CD14-positive monocyte (primary cell): Measurements from ENCODE around the gene MAGEF1. TPM values are rescaled to one million over a fixed set of nuclear protein-coding genes. Genes with fewer than 3 reads are reported as not detected.

Experiments
- DNase-seq, 3 donors: peaks; one replicate each; pipeline ENCODE4 v3.0.0-alpha.2; 2011 to 2022
- H2AFZ ChIP-seq: 2 replicates; pipeline ENCODE4 v1.6.0; 2012; ENCODE audit warnings: mild to moderate bottlenecking, low read depth, low read length, inconsistent platforms; ENCODE audit not compliant: insufficient read depth, poor library complexity, severe bottlenecking
- H3K27ac ChIP-seq, 2 donors: 1 replicate in 1 of 2; 2 replicates in 1 of 2; pipeline ENCODE4 v1.5.1; 2012 to 2013; ENCODE audit warnings: low read length in 2 of 2, control low read depth in 1 of 2, inconsistent platforms in 1 of 2, low read depth in 1 of 2, mild to moderate bottlenecking in 1 of 2
- H3K27me3 ChIP-seq, 2 donors: one replicate each; pipeline versions ENCODE4 v1.6.0 to v1.6.1; 2011 to 2013; ENCODE audit warnings: low read length in 2 of 2; ENCODE audit not compliant: control insufficient read depth in 2 of 2, insufficient read depth in 2 of 2
- H3K36me3 ChIP-seq, 2 donors: replicated peaks in 1 of 2; 1 replicate in 1 of 2; 2 replicates in 1 of 2; pipeline versions ENCODE4 v1.5.1 to v1.6.1; 2012 to 2013; ENCODE audit warnings: low read length in 2 of 2, control low read depth in 1 of 2, inconsistent platforms in 1 of 2, mild to moderate bottlenecking in 1 of 2; ENCODE audit not compliant: insufficient read depth in 2 of 2, control insufficient read depth in 1 of 2
- H3K4me1 ChIP-seq, 2 donors: 1 replicate in 1 of 2; 2 replicates in 1 of 2; pipeline versions ENCODE4 v1.5.1 to v1.6.1; 2012 to 2013; ENCODE audit warnings: low read length in 2 of 2, control low read depth in 1 of 2, inconsistent platforms in 1 of 2, mild to moderate bottlenecking in 1 of 2, moderate library complexity in 1 of 2; ENCODE audit not compliant: insufficient read depth in 2 of 2, control insufficient read depth in 1 of 2
- H3K4me2 ChIP-seq: replicated peaks from 2 replicates; pipeline ENCODE3; 2012; ENCODE audit warnings: low read length, moderate library complexity, mild to moderate bottlenecking; ENCODE audit not compliant: poor library complexity, severe bottlenecking; ENCODE audit errors: extremely low read depth
- H3K4me3 ChIP-seq, 3 experiments: fragments of 200-600 bp in 1 of 3; sonication (generic) in 1 of 3; replicated peaks in 1 of 3; 1 replicate in 2 of 3; 2 replicates in 1 of 3; pipeline ENCODE4 v1.5.1; 2011 to 2013; ENCODE audit warnings: low read length in 3 of 3, mild to moderate bottlenecking in 3 of 3, control low read depth in 2 of 3, low read depth in 2 of 3, inconsistent platforms in 1 of 3, moderate library complexity in 1 of 3
- H3K79me2 ChIP-seq: 2 replicates; pipeline ENCODE4 v1.6.0; 2012; ENCODE audit warnings: mild to moderate bottlenecking, control low read depth, inconsistent platforms, low read length, moderate library complexity; ENCODE audit not compliant: insufficient read depth
- H3K9ac ChIP-seq: 2 replicates; pipeline ENCODE4 v1.6.0; 2017; ENCODE audit warnings: low read length, mild to moderate bottlenecking; ENCODE audit not compliant: insufficient read depth, poor library complexity, severe bottlenecking
- H3K9me3 ChIP-seq, 2 donors: replicated peaks in 1 of 2; 1 replicate in 1 of 2; 2 replicates in 1 of 2; pipeline versions ENCODE4 v1.5.1 to v1.6.1; 2012 to 2013; ENCODE audit warnings: low read length in 2 of 2, control low read depth in 1 of 2; ENCODE audit not compliant: control insufficient read depth in 1 of 2, insufficient read depth in 1 of 2
- H4K20me1 ChIP-seq: 2 replicates; pipeline ENCODE4 v1.6.0; 2012; ENCODE audit warnings: mild to moderate bottlenecking, low read length, control low read depth, moderate library complexity; ENCODE audit not compliant: insufficient read depth
- H3K27ac Mint-ChIP-seq, 7 donors: one replicate each; pipeline ENCODE4 v1.8.0; 2020; ENCODE audit warnings: mild to moderate bottlenecking in 7 of 7, mixed read lengths in 7 of 7, moderate library complexity in 6 of 7, inconsistent platforms in 2 of 7
- H3K27me3 Mint-ChIP-seq, 3 donors: one replicate each; pipeline ENCODE4 v1.8.0; 2021 to 2022; ENCODE audit warnings: low read depth in 3 of 3, mild to moderate bottlenecking in 3 of 3, mixed read lengths in 3 of 3, moderate library complexity in 3 of 3, inconsistent platforms in 1 of 3
- H3K36me3 Mint-ChIP-seq, 2 donors: one replicate each; pipeline ENCODE4 v1.8.0; 2020; ENCODE audit warnings: mixed read lengths in 2 of 2, inconsistent platforms in 1 of 2, mild to moderate bottlenecking in 1 of 2
- H3K4me1 Mint-ChIP-seq: one replicate; pipeline ENCODE4 v1.8.0; 2020; ENCODE audit warnings: mild to moderate bottlenecking, mixed read lengths
- H3K4me3 Mint-ChIP-seq, 2 donors: one replicate each; pipeline ENCODE4 v1.8.0; 2020; ENCODE audit warnings: mild to moderate bottlenecking in 2 of 2, mixed read lengths in 2 of 2, moderate library complexity in 1 of 2
- H3K9me3 Mint-ChIP-seq, 7 donors: one replicate each; pipeline ENCODE4 v1.8.0; 2020 to 2022; ENCODE audit warnings: mixed read lengths in 7 of 7, mild to moderate bottlenecking in 6 of 7, moderate library complexity in 6 of 7, inconsistent platforms in 2 of 7
- WGBS: methylation state at CpG from one replicate; pipeline ENCODE4 v1.1.5; 2013; ENCODE audit warnings: missing lambda C conversion rate; ENCODE audit not compliant: insufficient coverage; 5-methylcytosine and 5-hydroxymethylcytosine counted together
- intact Hi-C, 2 donors: fragments of 100-400 bp; cut with micrococcal nuclease; formaldehyde crosslinking; loops; one replicate each; pipeline versions ENCODE4 v1.15.0 to v1.15.1; 2023
- polyA plus RNA-seq, 3 donors: library from polyadenylated mRNA; depleted of rRNA in 1 of 3; unstranded in 2 of 3; stranded (reverse) in 1 of 3; fragments of 300-500 nt in 2 of 3; fragments of >200 nt in 1 of 3; fragmentation: Illumina TruSeq in 2 of 3; gene quantifications; 1 replicate in 2 of 3; 2 replicates in 1 of 3; pipeline ENCODE4 v1.2.3, GENCODE V29; 2012 to 2021
- TF ChIP-seq, protein P1 (sequence below): fragments of 200-600 bp; IDR thresholded peaks from one replicate; pipeline ENCODE4 v1.8.0; 2022; ENCODE audit warnings: antibody characterized with exemption, mild to moderate bottlenecking

Gene MAGEF1
- polyA plus RNA-seq, 3 donors = 1.7 to 14.8 (median 12.2) TPM

GRCh38 chr3:184726497-184726896, 14.6 kb upstream of the MAGEF1 start:
- H3K36me3 Mint-ChIP-seq = no peaks in the 10 kb centered on the region
- H3K27me3 ChIP-seq = no peaks in the 10 kb centered on the region
- WGBS = 90% methylated on average over 4 of the region's 4 CpGs
- no peak for DNase-seq
- no peak overlapping the region for H3K27ac Mint-ChIP-seq
- H3K9ac ChIP-seq = no peak overlapping the region
- no peaks in the 10 kb centered on the region for H3K79me2 ChIP-seq
- H3K4me1 ChIP-seq = no peaks in the 10 kb centered on the region
- H3K4me3 Mint-ChIP-seq = no peak overlapping the region
- no peak overlapping the region for H2AFZ ChIP-seq
- no peak overlapping the region for H3K4me2 ChIP-seq
- H3K4me3 ChIP-seq = no peak overlapping the region
- TF ChIP-seq, protein P1, sequence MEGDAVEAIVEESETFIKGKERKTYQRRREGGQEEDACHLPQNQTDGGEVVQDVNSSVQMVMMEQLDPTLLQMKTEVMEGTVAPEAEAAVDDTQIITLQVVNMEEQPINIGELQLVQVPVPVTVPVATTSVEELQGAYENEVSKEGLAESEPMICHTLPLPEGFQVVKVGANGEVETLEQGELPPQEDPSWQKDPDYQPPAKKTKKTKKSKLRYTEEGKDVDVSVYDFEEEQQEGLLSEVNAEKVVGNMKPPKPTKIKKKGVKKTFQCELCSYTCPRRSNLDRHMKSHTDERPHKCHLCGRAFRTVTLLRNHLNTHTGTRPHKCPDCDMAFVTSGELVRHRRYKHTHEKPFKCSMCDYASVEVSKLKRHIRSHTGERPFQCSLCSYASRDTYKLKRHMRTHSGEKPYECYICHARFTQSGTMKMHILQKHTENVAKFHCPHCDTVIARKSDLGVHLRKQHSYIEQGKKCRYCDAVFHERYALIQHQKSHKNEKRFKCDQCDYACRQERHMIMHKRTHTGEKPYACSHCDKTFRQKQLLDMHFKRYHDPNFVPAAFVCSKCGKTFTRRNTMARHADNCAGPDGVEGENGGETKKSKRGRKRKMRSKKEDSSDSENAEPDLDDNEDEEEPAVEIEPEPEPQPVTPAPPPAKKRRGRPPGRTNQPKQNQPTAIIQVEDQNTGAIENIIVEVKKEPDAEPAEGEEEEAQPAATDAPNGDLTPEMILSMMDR = no peak
- H3K27me3 Mint-ChIP-seq = peaks cover 0 to 3% (median 3%) of the 10 kb centered on the region in 3 donors
- H3K9me3 ChIP-seq = no peaks in the 10 kb centered on the region
- H3K36me3 ChIP-seq = no peaks in the 10 kb centered on the region
- intact Hi-C loops = loop anchor here in 1 of 2 donors (5.0 kb wide), 1 partner anchor 51 kb away; no protein-coding TSS in a partner anchor
- H3K9me3 Mint-ChIP-seq = no peaks in the 10 kb centered on the region
- H4K20me1 ChIP-seq = no peaks in the 10 kb centered on the region
- H3K4me1 Mint-ChIP-seq = peaks cover 1% of the 10 kb centered on the region
- no peak overlapping the region for H3K27ac ChIP-seq

GRCh38 chr3:184725176-184725719, 13.4 kb upstream of the MAGEF1 start:
- no peak overlapping the region for H3K27ac ChIP-seq
- H3K4me1 ChIP-seq = no peaks in the 10 kb centered on the region
- H3K27me3 ChIP-seq = no peaks in the 10 kb centered on the region
- H4K20me1 ChIP-seq = no peaks in the 10 kb centered on the region
- H2AFZ ChIP-seq = no peak overlapping the region
- TF ChIP-seq, protein P1 = no peak
- no peak overlapping the region for H3K27ac Mint-ChIP-seq
- H3K4me3 ChIP-seq = no peak overlapping the region
- H3K27me3 Mint-ChIP-seq = peaks cover 0 to 3% (median 3%) of the 10 kb centered on the region in 3 donors
- intact Hi-C loops = loop anchor here in 1 of 2 donors (5.0 kb wide), 1 partner anchor 52 kb away; no protein-coding TSS in a partner anchor
- no peak for DNase-seq
- no peaks in the 10 kb centered on the region for H3K9me3 Mint-ChIP-seq
- no peak overlapping the region for H3K4me3 Mint-ChIP-seq
- no peaks in the 10 kb centered on the region for H3K36me3 Mint-ChIP-seq
- no peaks in the 10 kb centered on the region for H3K9me3 ChIP-seq
- H3K36me3 ChIP-seq = no peaks in the 10 kb centered on the region
- H3K9ac ChIP-seq = no peak overlapping the region
- H3K4me1 Mint-ChIP-seq = peaks cover 1% of the 10 kb centered on the region
- WGBS = 91% methylated on average over 11 of the region's 12 CpGs
- no peak overlapping the region for H3K4me2 ChIP-seq
- H3K79me2 ChIP-seq = no peaks in the 10 kb centered on the region
